T-helper 2 cell (primary cell): ENCODE measurements around the gene ARHGAP9.
"Not testable (repeated sequence)": the region's sequence is repeated elsewhere in the genome, so short reads cannot be mapped to it uniquely, and the experiment has no call there.

Experiments
- DNase-seq, 5 experiments: peaks; one replicate each; pipeline versions ENCODE4 v3.0.0 to v3.0.0-alpha.2; 2012 to 2022

ARHGAP9 gene

DNA sequence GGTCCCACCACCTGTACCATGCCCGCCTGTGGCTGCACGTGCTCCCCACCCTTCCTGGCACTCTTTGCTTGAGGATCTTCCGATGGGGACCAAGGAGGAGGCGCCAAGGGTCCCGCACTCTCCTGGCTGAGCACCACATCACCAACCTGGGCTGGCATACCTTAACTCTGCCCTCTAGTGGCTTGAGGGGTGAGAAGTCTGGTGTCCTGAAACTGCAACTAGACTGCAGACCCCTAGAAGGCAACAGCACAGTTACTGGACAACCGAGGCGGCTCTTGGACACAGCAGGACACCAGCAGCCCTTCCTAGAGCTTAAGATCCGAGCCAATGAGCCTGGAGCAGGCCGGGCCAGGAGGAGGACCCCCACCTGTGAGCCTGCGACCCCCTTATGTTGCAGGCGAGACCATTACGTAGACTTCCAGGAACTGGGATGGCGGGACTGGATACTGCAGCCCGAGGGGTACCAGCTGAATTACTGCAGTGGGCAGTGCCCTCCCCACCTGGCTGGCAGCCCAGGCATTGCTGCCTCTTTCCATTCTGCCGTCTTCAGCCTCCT is 23.4 kb downstream of the ARHGAP9 start:
- peak in 3 of 5 experiments; percentile 14 to 67 (median 19) for DNase-seq

DNA sequence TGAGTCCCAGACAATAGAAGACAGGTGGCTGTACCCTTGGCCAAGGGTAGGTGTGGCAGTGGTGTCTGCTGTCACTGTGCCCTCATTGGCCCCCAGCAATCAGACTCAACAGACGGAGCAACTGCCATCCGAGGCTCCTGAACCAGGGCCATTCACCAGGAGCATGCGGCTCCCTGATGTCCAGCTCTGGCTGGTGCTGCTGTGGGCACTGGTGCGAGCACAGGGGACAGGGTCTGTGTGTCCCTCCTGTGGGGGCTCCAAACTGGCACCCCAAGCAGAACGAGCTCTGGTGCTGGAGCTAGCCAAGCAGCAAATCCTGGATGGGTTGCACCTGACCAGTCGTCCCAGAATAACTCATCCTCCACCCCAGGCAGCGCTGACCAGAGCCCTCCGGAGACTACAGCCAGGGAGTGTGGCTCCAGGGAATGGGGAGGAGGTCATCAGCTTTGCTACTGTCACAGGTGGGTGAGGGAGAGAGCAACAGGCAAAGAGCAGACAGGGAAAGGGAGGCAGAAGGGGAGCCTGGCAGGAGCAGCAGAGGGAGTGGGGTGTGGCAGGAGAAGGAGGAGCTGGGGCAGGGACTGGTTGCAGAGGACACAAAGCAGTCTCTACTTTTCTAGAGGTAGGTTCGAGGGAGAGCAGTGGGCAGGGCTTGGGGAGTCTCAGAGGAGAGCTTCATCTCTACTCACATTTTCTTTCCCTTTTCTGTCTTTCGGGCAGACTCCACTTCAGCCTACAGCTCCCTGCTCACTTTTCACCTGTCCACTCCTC is 24.1 kb downstream of the ARHGAP9 start:
- no peak for DNase-seq

GRCh38 chr12:57454566-57455373 is 24.9 kb downstream of the ARHGAP9 start, which contains the start of gene INHBE:
INHBE (plus strand) TSS chr12:57455307; CDS start chr12:57455537, 230 bp downstream.
- DNase-seq: no peak

DNA sequence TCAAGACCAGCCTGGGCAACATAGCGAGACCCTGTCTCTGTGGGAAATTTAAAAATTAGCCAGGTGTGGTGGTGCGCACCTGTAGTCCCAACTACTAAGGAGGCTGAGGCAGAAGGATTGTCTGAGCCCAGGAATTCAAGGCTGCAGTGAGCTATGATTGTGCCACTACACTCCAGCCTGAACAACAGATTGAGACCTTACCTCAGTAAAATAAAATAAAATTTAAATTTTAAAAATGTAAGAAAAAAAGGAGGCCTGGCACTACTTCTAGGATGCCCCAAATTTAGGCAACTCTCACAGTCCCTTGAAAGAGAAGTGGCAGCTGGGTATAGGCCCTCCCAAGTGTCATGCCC is 25.5 kb downstream of the ARHGAP9 start:
- DNase-seq: no peak

DNA sequence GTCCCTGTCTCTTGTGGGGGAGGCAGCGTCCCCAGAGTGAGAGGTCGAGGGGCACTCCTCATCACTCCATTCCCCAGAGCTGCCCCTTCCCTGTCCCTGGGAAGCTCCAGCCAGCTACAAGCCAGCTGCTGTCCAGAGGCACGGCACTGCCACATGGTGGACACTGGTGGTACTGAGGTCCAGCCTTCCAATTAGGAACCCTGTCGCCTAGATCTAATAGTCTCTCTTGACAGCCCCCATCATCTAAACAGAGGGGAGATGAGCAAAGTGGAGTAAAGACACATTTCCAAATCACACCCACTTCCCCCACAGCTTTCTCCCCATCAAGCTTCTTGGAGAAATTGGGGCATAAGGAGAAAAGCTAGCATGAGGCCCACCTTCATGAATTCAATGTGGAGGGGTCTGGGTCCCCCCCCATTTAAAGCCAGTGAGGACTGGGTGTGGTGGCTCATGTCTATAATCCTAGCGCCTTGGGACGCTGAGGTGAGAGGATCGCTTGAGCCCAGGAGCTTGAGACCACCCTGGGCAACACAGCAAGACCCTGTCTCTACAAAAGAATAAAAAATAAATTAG is 26.6 kb downstream of the ARHGAP9 start:
- peak in 1 of 5 experiments; percentile 37 for DNase-seq

- DNase-seq: peak in 1 of 5 experiments; percentile 42
Observed at GRCh38 chr12:57452181-57452936, 27.3 kb downstream of the ARHGAP9 start.

GRCh38 chr12:57451233-57451778 is 28.4 kb downstream of the ARHGAP9 start:
- DNase-seq: no peak

GRCh38 chr12:57450057-57450456 is 29.6 kb downstream of the ARHGAP9 start:
- DNase-seq: no peak

DNA sequence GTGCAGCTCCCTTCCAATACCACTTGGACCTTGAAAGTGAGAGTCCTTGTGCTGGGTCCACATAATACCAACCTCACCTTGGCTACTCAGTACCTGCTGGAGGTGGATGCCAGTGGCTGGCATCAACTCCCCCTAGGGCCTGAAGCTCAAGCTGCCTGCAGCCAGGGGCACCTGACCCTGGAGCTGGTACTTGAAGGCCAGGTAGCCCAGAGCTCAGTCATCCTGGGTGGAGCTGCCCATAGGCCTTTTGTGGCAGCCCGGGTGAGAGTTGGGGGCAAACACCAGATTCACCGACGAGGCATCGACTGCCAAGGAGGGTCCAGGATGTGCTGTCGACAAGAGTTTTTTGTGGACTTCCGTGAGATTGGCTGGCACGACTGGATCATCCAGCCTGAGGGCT is 30.3 kb downstream of the ARHGAP9 start:
- DNase-seq: no peak

- DNase-seq: no peak
Observed at GRCh38 chr12:57448669-57449068, 31.0 kb downstream of the ARHGAP9 start.

DNA sequence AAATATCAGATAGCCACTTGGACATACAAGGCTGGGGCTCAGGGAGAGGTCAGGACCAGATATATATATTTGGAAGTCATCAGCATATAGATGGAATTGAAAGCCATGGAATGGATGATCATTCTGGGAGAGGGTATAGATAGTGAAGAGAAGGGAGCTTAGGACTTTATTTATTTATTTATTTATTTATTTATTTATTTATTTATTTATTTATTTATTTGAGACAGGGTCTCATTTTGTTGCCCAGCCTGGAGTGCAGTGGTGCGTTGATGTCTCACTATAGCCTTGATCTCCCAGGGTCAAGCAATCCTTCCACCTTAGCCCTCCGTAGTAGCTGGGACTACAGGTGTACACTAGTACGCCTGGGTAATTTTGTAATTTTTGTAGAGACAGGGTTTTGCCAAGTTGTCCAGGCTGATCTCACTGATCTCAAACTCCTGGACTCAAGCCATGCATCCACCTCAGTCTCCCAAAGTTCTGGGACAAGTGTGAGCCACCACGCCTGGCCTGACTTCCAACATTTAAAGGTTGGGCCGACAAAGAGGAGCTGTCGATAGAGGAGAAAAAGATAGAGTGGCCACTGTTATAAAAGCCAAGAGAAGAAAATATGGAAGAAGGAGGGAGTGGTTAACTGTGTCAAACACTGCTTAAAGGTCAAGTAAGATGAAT is 33.2 kb downstream of the ARHGAP9 start:
- DNase-seq: no peak

DNA sequence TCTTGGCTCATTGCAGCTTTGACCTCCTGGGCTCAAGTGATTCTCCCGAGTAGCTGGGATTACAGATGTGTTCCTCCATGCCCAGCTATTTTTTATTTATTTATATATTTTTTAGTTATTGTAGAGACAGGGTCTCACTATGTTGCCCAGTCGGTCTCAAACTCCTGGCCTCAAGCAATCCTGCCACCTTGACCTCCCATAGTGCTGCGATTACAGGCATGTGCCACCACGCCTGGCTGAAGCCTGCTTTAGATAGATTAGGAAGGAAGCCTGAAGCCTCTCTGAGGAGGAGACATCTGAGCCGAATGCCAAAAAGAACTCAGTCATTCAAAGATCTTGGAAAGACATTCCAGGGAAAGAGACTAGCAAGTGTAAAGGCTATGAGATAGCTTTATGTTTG is 34.9 kb downstream of the ARHGAP9 start:
- no peak for DNase-seq

GRCh38 chr12:57444337-57444736 is 35.3 kb downstream of the ARHGAP9 start:
- DNase-seq: peak in 1 of 5 experiments; percentile 50

- no peak for DNase-seq
Observed at GRCh38 chr12:57441846-57442427, 37.7 kb downstream of the ARHGAP9 start.

GRCh38 chr12:57441393-57441792 is 38.3 kb downstream of the ARHGAP9 start:
- DNase-seq: not testable (repeated sequence)

DNA sequence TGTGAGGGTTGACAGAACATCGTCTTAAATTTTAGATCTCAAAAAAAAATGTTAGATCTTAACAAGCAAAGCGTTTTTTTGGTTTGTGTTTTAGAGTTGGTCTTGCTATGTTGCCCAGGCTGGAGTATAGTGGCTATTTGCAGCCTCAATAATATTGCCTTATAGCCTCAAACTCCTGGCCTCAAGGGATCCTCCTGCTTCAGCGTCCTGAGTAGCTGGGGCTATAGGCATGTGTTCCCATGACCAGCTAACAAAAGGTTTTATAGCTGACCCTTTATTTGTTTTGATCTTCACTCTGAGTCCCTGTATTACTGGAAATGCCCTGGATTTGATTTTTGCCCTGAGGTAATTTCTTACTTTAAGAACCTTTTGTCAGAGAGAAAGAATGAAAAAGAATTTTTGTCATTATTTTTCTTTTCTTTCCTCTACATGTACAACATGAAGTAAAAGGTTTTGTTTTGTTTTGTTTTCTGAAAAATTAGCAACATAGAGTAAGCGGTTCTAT is 39.9 kb downstream of the ARHGAP9 start:
- no peak for DNase-seq

GRCh38 chr12:57438400-57438799 is 41.3 kb downstream of the ARHGAP9 start:
- no peak for DNase-seq

GRCh38 chr12:57435293-57435692 is 44.4 kb downstream of the ARHGAP9 start:
- peak in 1 of 5 experiments; percentile 17 for DNase-seq

DNA sequence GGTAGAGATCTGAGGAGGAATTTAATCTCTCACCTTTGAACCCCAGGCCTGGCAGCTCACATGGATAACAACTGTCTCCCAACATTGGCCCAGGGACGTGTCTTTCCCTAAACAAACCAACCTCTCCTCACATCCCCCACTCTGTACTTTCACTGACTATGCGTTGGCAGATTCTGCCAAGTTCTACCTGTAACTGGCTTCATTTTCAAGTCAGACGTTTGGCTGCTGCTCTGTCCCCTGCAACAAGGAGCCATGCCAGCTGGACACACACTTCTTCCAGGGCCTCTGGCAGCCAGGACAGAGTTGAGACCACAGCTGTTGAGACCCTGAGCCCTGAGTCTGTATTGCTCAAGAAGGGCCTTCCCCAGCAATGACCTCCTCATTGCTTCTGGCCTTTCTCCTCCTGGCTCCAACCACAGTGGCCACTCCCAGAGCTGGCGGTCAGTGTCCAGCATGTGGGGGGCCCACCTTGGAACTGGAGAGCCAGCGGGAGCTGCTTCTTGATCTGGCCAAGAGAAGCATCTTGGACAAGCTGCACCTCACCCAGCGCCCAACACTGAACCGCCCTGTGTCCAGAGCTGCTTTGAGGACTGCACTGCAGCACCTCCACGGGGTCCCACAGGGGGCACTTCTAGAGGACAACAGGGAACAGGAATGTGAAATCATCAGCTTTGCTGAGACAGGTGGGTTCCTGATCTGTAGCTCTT is 45.0 kb downstream of the ARHGAP9 start, which contains the start of gene INHBC:
Gene INHBC, plus strand, starts transcription at position 268 of the 707 bp plus-strand sequence. Its CDS starts 103 bp downstream, at position 371.
- DNase-seq: no peak

DNA sequence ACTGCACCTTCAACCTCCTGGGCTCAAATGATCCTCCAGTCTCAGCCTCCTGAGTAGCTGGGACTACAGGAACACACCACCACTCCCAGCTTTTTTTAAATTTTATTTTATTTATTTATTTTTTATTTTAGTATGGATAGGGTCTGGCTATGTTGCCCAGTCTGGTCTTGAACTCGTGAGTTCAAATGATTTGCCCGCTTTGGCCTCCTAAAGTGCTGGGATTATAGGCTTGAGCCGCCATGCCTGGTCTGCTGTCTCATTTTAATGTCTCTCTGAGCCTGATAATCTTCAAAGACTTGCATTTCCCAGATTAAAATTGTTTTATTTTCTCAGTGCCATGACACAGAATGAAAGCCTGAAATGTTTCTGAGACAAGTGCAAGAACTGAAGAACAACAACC is 46.3 kb downstream of the ARHGAP9 start:
- no peak for DNase-seq
